ENCODE results near the gene RBKS.
"Not testable (repeated sequence)": the region's sequence is repeated elsewhere in the genome, so short reads cannot be mapped to it uniquely, and the experiment has no call there.

The RBKS gene

GRCh38 chr2:27798948-27799645, 91.1 kb downstream of the RBKS start:
- peak; percentile 62 for DNase-seq (ENCODE audit: low spot score)

- no peak for DNase-seq (ENCODE audit: low spot score)
Observed at GRCh38 chr2:27798486-27798885, 91.7 kb downstream of the RBKS start.

- DNase-seq (ENCODE audit: low spot score), result no peak
Observed at GRCh38 chr2:27797841-27798240, 92.3 kb downstream of the RBKS start.

GRCh38 chr2:27796791-27797765, 93.1 kb downstream of the RBKS start:
- DNase-seq (ENCODE audit: low spot score), result no peak

GRCh38 chr2:27795868-27796277, 94.3 kb downstream of the RBKS start:
- no peak for DNase-seq (ENCODE audit: low spot score)

DNA sequence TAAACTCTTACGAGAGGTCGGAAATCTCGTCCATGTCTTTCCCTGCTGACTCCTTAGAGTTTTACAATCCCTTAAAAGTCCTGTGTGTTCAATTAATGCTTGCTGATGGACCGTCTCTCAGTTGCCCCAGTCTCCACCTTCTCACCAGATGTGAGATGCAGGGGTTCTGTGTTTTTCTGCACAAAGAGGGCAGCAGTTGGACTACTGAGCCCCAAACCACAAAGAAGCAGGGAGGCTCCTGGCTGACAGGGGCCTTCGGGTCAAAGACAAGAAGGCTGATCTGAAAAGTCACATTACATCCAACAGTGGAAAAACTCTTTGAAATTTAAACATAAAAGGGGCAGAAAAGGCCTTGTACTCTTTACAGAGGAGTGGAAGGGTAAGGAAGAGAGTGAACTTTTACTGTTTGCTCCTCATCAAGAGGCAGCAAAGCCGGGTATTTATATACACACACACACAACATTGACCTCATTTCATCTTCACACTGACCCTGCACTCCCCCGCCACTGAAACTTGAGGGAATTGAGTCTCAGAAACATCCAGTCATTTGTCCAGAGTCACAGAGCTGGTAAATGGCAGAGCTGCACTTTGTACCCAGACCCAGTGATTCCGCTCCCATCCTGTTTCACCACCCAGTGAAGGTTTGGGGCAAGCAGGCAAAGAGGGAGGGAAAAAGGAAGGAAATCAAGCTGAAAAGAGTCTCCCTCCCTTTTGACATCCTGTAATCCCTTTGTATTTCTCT, 94.9 kb downstream of the RBKS start:
- DNase-seq (ENCODE audit: low spot score), result no peak

GRCh38 chr2:27792759-27793158, 97.4 kb downstream of the RBKS start:
- DNase-seq (ENCODE audit: low spot score), result no peak

DNA sequence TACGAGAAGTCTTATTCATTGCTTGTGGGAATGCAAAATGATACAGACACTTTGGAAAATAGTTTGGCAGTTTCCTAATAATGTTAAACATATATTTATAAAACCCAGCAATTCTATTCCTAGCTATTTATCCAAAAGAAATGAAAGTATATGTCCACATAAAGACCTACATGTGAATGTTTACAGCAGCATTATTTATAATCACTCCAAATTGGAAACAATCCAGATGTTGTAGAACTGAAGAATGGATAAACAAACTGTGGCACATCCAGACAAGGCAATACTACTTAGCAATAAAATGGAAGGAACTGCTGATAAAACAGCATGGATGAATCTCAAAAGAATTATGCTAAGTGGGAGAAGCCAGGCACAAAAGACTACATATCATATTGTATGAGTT, 99.4 kb downstream of the RBKS start:
- no peak for DNase-seq (ENCODE audit: low spot score)

- no peak for DNase-seq (ENCODE audit: low spot score)
Observed at GRCh38 chr2:27782701-27783100, 107.5 kb downstream of the RBKS start.

DNA sequence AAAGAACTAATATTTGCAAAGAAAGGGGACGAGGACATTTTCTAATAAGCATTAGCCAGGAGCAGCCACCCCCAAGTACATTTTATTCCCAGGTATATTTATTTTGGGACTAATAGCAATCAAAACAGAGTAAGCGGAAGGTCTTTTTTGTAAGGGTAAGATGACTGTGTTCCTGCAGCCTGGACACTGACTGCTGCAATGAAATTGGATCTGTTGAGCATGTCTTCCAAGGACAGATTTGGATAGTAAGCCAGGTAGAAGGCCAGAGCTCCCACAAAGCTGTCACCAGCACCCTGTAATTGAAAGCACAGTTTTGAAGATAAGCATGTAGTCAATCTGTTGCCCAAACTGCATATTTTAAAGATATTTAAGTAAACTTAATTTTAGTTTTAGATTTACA, 108.7 kb downstream of the RBKS start:
- no peak for DNase-seq (ENCODE audit: low spot score)

DNA sequence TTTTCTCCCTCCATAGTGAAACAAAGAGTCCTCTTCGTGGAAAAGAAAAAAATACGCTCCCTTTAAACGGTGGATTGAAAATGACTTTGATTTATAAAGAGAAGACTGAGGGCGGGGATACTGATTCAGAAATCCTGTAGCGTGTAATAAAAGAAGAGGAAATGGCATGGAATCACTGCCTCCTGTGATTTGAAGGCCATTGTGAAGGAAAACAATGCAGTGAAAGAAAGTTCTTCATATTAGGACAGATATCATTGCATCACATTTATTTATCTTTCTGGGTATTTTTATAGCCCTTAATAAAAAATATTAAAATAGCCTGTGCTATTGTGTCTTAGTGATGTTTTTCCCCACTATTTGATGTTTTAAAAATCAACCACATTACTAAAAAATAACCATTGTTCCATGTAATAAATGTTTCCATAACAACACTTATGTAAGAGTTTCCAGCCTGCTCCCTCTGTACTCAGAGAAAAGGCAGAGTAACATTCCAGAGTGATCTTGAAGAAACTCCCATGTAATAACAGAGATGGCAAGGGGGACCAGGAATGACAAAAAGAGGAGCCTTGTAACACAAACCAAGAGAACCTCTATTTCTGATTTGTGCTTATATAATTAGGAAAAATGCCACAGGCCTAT, 110.7 kb downstream of the RBKS start:
- DNase-seq (ENCODE audit: low spot score), result no peak

DNA sequence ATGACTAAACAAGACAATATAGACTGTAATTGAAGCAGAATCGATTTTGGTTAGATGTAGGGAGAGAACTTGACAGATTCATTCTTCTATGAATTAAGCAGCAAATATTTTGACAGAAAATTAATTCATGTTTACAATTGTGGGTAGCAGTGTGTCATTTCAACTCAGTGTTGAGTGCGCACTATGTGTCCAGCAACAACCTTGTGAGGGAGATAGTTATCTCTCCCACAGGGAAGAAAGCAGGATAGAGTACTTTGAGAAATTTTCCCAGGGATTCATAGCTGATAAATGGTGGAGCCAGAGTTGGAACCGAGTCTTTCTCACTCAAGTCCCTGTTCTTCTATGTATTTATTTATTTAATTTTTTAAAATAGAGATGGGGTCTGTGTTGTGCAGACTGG, 113.5 kb downstream of the RBKS start:
- no peak for DNase-seq (ENCODE audit: low spot score)

DNA sequence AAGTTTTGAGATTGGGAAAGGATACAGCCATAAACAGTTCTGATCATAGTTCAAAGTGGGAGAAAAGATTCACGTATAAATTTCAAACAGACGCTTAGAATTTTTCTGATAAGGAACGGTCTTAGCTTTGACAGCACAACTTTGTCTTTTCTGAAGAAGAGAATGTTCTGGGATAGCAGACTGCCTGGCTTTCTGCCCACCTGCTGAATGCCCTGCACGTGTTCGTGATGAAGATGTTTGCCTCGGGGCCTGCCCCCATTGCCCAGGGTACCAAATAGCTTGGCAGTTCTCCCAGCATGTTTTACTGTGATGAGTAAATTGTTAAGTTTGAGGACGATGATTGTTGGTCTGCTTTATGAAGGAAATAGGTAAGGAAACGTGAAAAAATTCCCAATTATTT, 114.1 kb downstream of the RBKS start:
- DNase-seq (ENCODE audit: low spot score), result no peak

DNA sequence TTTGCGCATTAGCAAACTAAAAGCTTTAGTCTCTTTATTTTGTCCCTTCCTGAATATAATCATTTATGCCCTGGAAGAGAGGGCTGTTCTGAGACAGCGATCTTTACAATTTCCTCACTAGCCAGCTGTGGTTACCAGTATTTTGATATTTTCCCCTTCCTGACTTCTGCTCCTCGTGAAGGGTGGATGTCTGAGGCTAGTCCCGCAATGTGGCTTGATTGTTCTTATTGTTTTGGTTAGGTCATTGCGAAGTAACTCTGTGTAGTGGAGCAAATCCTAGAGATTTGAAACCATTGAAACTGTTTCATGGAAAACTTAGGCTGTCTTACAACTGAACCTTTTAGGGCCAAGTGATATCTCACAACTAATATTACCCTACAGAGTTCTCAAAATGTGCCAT, 116.2 kb downstream of the RBKS start:
- DNase-seq (ENCODE audit: low spot score), result no peak

DNA sequence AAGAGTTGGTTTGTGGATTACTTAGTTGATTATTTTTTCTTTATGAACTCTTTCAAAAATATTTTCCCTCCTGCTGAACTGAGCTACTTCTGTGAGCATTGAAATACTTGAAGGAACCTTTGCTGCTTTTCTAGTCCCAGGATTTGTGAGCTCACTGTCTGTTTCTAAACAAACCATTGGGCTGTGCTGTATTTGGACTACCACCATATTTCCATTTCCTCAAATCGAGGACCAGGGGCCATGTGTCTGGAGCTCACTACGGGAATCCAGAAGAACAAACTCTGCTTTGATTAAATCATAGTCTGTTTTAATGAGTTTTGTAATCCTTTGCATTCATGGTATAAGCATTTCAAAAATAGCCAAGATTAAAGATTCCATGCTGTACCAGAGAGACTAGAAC, 117.4 kb downstream of the RBKS start:
- DNase-seq (ENCODE audit: low spot score), result no peak

GRCh38 chr2:27771548-27772335, 118.4 kb downstream of the RBKS start, which contains the start of gene MRPL33:
MRPL33 (plus strand) TSS chr2:27771719; CDS start chr2:27771778, 59 bp downstream.
- DNase-seq (ENCODE audit: low spot score), result peak; percentile 99

GRCh38 chr2:27771202-27771547, 119.0 kb downstream of the RBKS start:
- no peak for DNase-seq (ENCODE audit: low spot score)

GRCh38 chr2:27766287-27766661, 123.9 kb downstream of the RBKS start:
- DNase-seq (ENCODE audit: low spot score), result no peak

GRCh38 chr2:27765621-27766286, 124.4 kb downstream of the RBKS start:
- DNase-seq (ENCODE audit: low spot score), result peak; percentile 78

DNA sequence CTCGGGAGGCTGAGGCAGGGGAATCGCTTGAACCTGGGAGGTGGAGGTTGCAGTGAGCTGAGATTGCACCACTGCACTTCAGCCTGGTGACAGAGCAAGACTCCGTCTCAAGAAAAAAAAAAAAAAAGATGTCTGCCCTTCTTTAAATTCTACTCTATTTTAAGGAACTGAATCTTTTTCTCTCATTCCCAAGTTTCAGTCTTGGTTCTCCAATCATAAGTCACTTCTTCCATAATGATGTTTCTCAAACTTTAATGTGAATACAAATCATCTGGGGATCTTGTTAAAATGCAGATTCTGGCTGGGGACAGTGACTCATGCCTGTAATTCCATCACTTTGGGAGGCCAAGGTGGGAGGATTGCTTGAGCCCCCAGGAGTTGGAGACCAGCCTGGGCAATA, 125.7 kb downstream of the RBKS start:
- DNase-seq (ENCODE audit: low spot score), result not testable (repeated sequence)

GRCh38 chr2:27763907-27764267, 126.3 kb downstream of the RBKS start:
- no peak for DNase-seq (ENCODE audit: low spot score)

Data from iPS-NIHi11 (cell line).